NCI-H2196 treated with DMSO at 0.1 percent for 48 hours (cell line): Measurements from ENCODE around the gene TSBP1.
A peak's percentile ranks its signal among the peaks of the same experiment; 100 is the strongest.
"Not testable (repeated sequence)": the region's sequence is repeated elsewhere in the genome, so short reads cannot be mapped to it uniquely, and the experiment has no call there.

Source experiments
- DNase-seq: peaks from one replicate; lab custom pipeline; 2025; ENCODE audit not compliant: unreplicated experiment; lab: John Stamatoyannopoulos, UW

TSBP1 gene

GRCh38 chr6:32290886-32291450, 80.7 kb downstream of the TSBP1 start:
- no peak for DNase-seq

GRCh38 chr6:32288426-32288825, 83.3 kb downstream of the TSBP1 start:
- DNase-seq: no peak

- DNase-seq: not testable (repeated sequence)
Measured at GRCh38 chr6:32273801-32274577, 97.7 kb downstream of the TSBP1 start.

DNA sequence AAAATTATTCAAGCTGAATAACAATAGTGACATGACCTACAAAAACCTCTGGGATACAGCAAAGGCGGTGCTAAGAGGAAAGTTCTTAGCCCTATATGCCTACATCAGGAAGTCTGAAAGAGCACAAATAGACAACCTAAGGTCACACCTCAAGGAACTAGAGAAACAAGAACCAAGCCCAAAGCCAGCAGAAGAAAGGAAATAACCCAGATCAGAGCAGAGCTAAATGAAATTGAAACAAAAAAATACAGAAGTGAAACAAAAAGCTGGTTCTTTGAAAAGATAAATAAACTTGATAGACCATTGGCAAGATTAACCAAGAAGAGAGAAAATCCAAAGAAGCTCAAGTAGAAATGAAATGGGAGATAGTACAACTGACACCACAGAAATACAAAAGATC, 100.3 kb downstream of the TSBP1 start:
- DNase-seq: no peak

DNA sequence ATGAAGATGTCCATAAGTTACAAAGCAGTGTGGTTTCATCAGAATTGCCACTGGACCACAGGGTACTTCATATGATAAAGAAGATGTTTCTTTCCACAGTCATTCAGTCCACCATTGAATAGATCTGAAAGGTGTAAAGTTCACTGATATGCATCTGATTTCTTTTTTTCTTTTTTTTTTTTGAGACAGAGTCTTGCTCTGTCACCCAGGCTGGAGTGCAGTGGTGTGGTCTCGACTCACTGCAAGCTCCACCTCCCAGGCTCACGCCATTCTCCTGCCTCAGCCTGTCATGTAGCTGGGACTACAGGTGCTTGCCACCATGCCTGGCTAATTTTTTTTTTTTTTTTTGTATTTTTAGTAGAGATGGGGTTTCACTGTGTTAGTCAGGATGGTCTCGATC, 103.2 kb downstream of the TSBP1 start:
- DNase-seq: not testable (repeated sequence)

DNA sequence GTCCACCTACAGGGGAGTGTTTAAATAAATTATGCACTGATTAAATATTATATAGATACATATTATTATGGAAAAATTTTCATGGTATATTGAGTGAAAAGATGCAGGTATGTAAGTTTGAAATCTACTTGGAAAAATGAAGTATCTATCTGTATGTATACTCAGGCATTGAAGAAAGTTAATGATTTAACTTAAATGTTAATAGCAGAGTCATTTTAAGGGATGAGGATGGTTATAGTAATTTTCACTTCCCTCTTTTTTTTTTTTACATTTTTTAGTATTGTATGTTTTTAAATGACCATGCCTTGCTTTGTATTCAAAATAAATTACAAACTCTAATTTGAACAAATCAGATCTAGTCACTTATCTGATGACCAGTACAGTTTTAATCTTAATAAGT, 104.7 kb downstream of the TSBP1 start:
- DNase-seq: no peak

DNA sequence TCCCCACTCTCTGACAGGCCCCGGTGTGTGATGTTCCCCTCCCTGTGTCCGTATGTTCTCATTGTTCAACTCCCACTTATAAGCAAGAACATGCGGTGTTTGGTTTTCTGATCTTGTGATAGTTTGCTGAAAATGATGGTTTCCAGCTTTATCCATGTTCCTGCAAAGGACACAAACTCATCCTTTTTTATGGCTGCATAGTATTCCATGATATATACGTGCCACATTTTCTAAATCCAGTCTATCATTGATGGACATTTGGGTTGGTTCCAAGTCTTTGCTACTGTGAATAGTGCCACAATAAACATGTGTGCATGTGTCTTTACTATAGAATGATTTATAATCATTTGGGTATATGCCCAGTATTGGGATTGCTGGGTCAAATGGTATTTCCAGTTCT, 114.4 kb downstream of the TSBP1 start:
- not testable (repeated sequence) for DNase-seq

DNA sequence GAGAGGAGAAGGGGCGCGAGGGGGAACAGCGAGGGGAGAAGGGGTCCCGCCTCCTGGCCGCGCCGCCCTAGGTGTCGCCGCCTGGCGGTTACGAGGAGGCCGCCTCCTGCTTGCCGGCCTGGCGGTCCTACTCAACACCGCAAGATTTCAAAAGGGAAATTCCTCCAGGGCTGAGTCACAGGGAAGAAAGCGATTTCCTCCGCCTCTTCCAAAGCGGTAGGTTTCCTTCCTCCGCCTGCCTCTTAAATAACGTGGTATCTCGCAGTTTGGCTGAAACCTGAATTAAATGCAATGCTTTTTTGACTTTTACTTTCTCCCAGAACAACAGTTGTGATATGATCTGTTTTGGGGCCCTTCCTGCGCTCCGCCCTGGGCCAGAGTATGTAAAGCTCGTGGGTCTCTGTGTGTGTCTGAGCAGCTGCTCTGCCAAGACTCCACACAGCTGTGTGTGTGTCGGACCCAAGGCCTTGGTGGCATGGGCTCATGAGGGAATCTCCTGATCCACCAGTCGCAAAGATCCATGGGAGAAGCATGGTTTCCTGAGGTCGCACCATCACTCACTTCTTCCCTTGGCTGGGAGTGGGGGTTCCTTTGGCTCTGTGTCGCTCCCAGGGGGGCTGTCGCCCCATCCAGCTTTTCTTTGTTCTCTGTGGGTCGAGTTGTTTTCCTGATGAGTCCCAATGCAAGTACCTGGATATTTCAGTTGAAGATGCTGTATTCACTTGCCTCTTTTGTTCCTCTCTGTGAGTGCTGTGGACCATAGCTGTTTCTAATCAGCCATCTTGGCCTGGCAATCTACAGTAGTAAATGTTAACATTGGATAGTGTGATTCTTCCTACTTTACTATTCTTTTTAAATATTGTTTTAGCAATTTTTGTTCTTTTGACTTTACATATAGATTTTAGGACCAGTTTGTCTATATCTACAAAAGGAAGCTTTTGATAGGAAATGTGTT, 116.2 kb downstream of the TSBP1 start:
- no peak for DNase-seq

- DNase-seq: no peak
Measured at GRCh38 chr6:32254761-32255198, 116.9 kb downstream of the TSBP1 start.

DNA sequence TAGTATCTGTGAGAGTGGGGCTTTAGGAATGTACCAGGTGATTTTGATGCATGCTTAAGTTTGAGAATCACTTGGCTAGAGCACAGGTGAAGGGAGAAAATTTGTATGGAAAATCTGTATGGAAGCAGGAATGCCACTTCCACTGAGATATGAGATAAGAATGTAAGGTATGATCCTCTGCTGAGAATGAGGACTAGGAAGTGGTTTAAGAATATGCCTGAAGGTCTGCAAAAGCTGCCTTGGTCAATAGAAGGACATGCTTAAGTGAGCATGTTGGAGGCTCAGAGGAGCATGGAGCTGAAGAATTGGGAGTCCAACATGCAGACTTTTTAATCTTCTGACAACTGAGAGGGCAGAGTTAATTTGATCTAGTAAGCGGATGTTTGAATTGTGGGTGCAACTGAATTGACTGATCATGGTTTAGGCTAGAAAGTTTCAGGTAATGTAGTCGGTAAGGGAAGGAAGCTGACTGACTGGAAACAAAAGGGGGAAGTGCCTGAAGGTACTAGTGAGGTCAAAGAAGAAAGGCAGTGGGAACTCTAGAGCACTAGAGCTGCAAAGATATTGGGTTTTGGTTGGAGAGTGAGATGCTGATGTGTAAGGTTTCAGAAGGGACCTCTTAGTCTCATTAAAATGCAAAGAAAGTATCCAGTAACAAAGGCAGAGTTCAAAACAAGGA, 119.2 kb downstream of the TSBP1 start:
- no peak for DNase-seq

DNA sequence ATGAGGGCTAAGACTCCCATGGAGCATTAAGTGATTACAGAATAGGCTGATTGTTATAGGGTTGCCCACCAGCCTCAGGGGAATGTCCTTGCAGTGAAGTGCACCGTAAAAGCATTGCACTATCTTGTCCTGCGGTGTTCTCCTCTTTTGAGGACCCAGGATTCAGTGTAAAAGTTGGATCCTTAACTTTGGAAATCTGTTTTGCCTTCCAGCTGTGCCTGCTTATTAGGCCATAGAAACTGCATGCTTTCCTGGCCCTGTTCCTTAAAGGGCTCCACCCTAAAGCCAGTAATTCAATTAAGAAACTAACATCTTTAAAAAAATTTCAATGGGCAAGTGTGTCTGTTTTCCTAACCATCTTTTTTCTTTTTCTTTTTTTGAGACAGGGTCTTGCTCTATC, 122.4 kb downstream of the TSBP1 start:
- no peak for DNase-seq

DNA sequence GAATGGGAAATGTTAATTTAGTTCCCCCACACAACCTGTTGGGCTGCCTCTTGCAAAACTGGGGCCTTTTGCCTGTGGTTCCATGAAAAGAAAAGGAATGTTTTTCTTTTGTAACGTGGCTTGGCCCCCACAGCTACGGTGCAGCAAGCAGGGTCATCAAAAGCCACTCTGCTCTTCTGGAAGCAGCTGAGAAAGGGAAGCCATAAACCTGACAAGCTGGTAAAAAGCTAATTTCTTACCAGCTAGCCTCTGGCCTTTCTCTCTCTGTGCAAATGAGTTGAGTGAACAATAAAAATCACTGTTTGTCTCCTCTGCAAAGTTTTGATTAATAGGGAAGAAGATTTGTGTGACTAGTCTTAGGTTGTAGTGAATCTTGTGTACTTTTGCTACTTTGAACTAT, 124.3 kb downstream of the TSBP1 start:
- DNase-seq: no peak

DNA sequence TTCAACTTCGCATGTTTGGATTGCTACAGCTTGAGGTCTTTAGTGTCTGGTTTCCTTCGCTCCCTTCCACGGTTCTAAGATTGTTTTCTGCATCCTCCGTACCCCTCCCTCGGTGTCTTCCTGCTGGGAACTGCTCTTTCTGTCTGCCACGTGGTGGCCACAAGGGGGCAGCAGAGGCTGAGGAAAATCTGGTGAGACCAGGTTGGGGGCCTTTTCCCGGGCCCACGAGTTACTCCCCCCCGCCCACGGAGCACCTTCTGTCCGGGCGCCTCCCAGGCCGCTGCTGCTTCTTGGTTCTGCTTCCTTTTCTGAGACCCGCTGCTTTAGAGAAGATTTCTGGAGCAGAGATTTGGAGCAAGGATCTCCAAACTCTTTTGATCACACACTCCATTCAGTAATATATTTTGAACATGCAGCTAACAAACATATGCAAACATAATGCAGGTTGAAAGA, 126.7 kb downstream of the TSBP1 start:
- DNase-seq: peak; percentile 25

GRCh38 chr6:32244270-32244669, 127.4 kb downstream of the TSBP1 start:
- no peak for DNase-seq
